HFF-Myc (cell line): Measurements from ENCODE around the gene PDCD6IP.

Experiments
- DNase-seq: peaks from one replicate; pipeline ENCODE4 v3.0.0-alpha.2; 2011; ENCODE audit warnings: low read depth; ENCODE audit errors: extremely low read depth
- H3K4me3 ChIP-seq: replicated peaks from 2 replicates; pipeline ENCODE4 v1.5.1; 2011; ENCODE audit warnings: low read depth, mild to moderate bottlenecking, control low read depth, low read length
- CTCF ChIP-seq: IDR thresholded peaks from 2 replicates; pipeline ENCODE4 v1.5.1; 2012; ENCODE audit warnings: mild to moderate bottlenecking, low read depth, low read length, control low read depth; ENCODE audit errors: missing control alignments

The PDCD6IP gene

GRCh38 chr3:33795131-33795530, 3.3 kb upstream of the PDCD6IP start:
- no peak overlapping the region for H3K4me3 ChIP-seq
- DNase-seq = no peak
- TF ChIP-seq CTCF = no peak

GRCh38 chr3:33795856-33796536, 2.4 kb upstream of the PDCD6IP start:
- no peak for DNase-seq

GRCh38 chr3:33798113-33798417, 365 bp upstream of the PDCD6IP start:
- no peak for TF ChIP-seq CTCF
- H3K4me3 ChIP-seq = peak overlapping the region; percentile 91
- no peak for DNase-seq

More at GRCh38 chr3:33795856-33796536, 2.4 kb upstream of the PDCD6IP start:
- H3K4me3 ChIP-seq = no peak overlapping the region
- no peak for TF ChIP-seq CTCF

- peak overlapping the region; percentile 91 for H3K4me3 ChIP-seq
- no peak for DNase-seq
- no peak for TF ChIP-seq CTCF
Measured at GRCh38 chr3:33799202-33799551, 747 bp downstream of the PDCD6IP start.

- H3K4me3 ChIP-seq = no peak overlapping the region
- DNase-seq = no peak
- no peak for TF ChIP-seq CTCF
Measured at GRCh38 chr3:33803252-33803651, 4.8 kb downstream of the PDCD6IP start.

- TF ChIP-seq CTCF = no peak
- DNase-seq = no peak
- H3K4me3 ChIP-seq = no peak overlapping the region
Measured at GRCh38 chr3:33803894-33804526, 5.6 kb downstream of the PDCD6IP start.

GRCh38 chr3:33807191-33807590, 8.8 kb downstream of the PDCD6IP start:
- no peak overlapping the region for H3K4me3 ChIP-seq
- no peak for DNase-seq
- TF ChIP-seq CTCF = no peak
